NCI-H146 (cell line): ENCODE results near the gene ESPNL.

ENCODE experiments used
- DNase-seq: peaks from one replicate; lab custom pipeline; 2025; lab: John Stamatoyannopoulos, UW

Gene ESPNL

GRCh38 chr2:238141541-238142318 lies 41.6 kb downstream of the ESPNL start:
- DNase-seq, result no peak

GRCh38 chr2:238142382-238143205 lies 42.5 kb downstream of the ESPNL start:
- DNase-seq, result no peak

- no peak for DNase-seq
Observed at GRCh38 chr2:238143239-238143951, 43.3 kb downstream of the ESPNL start.

GRCh38 chr2:238144262-238144661 lies 44.1 kb downstream of the ESPNL start:
- no peak for DNase-seq

- no peak for DNase-seq
Observed at GRCh38 chr2:238145046-238145445, 44.9 kb downstream of the ESPNL start.

GRCh38 chr2:238145851-238146250 lies 45.7 kb downstream of the ESPNL start:
- peak; percentile 15 for DNase-seq

- no peak for DNase-seq
Observed at GRCh38 chr2:238146884-238147544, 46.9 kb downstream of the ESPNL start.

- no peak for DNase-seq
Observed at GRCh38 chr2:238148981-238149380, 48.8 kb downstream of the ESPNL start.

GRCh38 chr2:238149841-238150572 lies 49.9 kb downstream of the ESPNL start:
- peak; percentile 29 for DNase-seq

- no peak for DNase-seq
Observed at GRCh38 chr2:238150686-238151085, 50.5 kb downstream of the ESPNL start.

GRCh38 chr2:238151205-238151604 lies 51.1 kb downstream of the ESPNL start:
- no peak for DNase-seq

GRCh38 chr2:238151628-238152235 lies 51.6 kb downstream of the ESPNL start:
- DNase-seq, result no peak

- no peak for DNase-seq
Observed at GRCh38 chr2:238152771-238153688, 52.9 kb downstream of the ESPNL start.

GRCh38 chr2:238154570-238154969 lies 54.4 kb downstream of the ESPNL start:
- DNase-seq, result no peak

- DNase-seq, result no peak
Observed at GRCh38 chr2:238155051-238155760, 55.1 kb downstream of the ESPNL start.

GRCh38 chr2:238155761-238156694 lies 55.9 kb downstream of the ESPNL start:
- no peak for DNase-seq

- DNase-seq, result no peak
Observed at GRCh38 chr2:238157506-238158017, 57.4 kb downstream of the ESPNL start.

GRCh38 chr2:238158018-238158508 lies 57.9 kb downstream of the ESPNL start:
- DNase-seq, result no peak
